Measurements from ENCODE around the gene SORCS2. TPM values are rescaled to one million over a fixed set of nuclear protein-coding genes. Genes with fewer than 3 reads are reported as not detected.

The SORCS2 gene
- total and polyA plus RNA-seq, 2 of the 13 experiments (the other 11 are each of a cell fraction or from before 2014, with no cell fraction given), result 0.82 to 1.0 TPM

DNA sequence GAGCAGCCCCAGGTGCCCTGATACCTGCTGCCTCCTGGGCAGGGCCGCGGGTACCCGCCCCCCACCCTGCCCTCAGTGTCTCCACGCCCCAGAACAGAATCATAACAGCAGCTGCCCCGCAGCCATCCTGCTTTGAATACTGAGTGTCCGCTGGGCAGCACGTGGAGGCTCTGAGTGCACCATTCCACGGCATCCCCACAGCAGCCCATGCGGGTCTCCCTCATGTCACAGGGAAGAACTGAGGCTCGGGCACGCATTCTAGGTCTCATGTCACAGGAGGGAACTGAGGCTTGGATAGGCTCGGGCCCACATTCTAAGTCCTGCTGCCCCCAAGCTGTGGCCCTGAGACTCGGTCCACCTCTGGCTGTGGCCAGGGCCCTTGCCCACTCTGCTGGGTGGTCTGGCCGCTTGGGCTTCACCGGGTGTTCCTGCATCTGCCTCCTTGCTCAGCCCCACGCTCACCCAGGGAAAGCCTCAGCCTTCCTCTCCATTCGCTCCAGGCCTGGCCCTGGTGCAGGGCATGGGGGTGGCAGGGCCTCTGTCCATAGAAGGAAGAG is 464.0 kb downstream of the SORCS2 start:
- CTCF ChIA-PET (ENCODE audit: low intra/inter-chr PET ratio, low total read pairs), result no interaction called here
- no peak for FAIRE-seq

More for the DNA sequence above, 464.0 kb downstream of the SORCS2 start:
- H3K27me3 ChIP-seq (ENCODE audit: control insufficient read depth in 1 of 2, insufficient read depth in 2 of 2, low read length in 2 of 2), result no peaks in the 10 kb centered on the region
- no peak overlapping the region for H3K27ac ChIP-seq (ENCODE audit: extremely low read length, insufficient read depth, low read length)
- no peak for DNase-seq (ENCODE audit: low spot score)
- H3K4me3 ChIP-seq (replicated peaks in 1 of 3; ENCODE audit: insufficient read depth in 1 of 3, low read depth in 2 of 3, low read length in 3 of 3), result no peak overlapping the region
- no peak overlapping the region for H3K9ac ChIP-seq (ENCODE audit: insufficient read depth, low read depth, low read length)
- no TSS peak for BruUV-seq (replicated peaks)
- H3K79me2 ChIP-seq (ENCODE audit: insufficient read depth, low read length), result no peaks in the 10 kb centered on the region
- no peaks in the 10 kb centered on the region for H4K20me1 ChIP-seq (ENCODE audit: insufficient read depth, low read length)
- in situ Hi-C loops (cut with HindIII; ENCODE audit: extremely low pct_ligation_motif_present, low pct_unique_long_range_greater_than_20kb), result no loop called here
- ATAC-seq, result no peak
- H3K9me3 ChIP-seq (ENCODE audit: low read length), result no peaks in the 10 kb centered on the region
- no peak overlapping the region for H2AFZ ChIP-seq (ENCODE audit: low read length)
- peaks cover 31% of the 10 kb centered on the region for H3K4me1 ChIP-seq (ENCODE audit: insufficient read depth, low read length)
- POLR2A ChIA-PET, result no interaction called here
- no CpG with 5 or more reads among the region's 17 CpGs for WGBS (ENCODE audit: low lambda C conversion rate)
- TF ChIP-seq, protein P1, sequence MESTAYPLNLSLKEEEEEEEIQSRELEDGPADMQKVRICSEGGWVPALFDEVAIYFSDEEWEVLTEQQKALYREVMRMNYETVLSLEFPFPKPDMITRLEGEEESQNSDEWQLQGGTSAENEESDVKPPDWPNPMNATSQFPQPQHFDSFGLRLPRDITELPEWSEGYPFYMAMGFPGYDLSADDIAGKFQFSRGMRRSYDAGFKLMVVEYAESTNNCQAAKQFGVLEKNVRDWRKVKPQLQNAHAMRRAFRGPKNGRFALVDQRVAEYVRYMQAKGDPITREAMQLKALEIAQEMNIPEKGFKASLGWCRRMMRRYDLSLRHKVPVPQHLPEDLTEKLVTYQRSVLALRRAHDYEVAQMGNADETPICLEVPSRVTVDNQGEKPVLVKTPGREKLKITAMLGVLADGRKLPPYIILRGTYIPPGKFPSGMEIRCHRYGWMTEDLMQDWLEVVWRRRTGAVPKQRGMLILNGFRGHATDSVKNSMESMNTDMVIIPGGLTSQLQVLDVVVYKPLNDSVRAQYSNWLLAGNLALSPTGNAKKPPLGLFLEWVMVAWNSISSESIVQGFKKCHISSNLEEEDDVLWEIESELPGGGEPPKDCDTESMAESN (CRISPR knock-in tag; conservative IDR thresholded peaks at IDR 0.05), result no peak
- TF ChIP-seq, protein P2, sequence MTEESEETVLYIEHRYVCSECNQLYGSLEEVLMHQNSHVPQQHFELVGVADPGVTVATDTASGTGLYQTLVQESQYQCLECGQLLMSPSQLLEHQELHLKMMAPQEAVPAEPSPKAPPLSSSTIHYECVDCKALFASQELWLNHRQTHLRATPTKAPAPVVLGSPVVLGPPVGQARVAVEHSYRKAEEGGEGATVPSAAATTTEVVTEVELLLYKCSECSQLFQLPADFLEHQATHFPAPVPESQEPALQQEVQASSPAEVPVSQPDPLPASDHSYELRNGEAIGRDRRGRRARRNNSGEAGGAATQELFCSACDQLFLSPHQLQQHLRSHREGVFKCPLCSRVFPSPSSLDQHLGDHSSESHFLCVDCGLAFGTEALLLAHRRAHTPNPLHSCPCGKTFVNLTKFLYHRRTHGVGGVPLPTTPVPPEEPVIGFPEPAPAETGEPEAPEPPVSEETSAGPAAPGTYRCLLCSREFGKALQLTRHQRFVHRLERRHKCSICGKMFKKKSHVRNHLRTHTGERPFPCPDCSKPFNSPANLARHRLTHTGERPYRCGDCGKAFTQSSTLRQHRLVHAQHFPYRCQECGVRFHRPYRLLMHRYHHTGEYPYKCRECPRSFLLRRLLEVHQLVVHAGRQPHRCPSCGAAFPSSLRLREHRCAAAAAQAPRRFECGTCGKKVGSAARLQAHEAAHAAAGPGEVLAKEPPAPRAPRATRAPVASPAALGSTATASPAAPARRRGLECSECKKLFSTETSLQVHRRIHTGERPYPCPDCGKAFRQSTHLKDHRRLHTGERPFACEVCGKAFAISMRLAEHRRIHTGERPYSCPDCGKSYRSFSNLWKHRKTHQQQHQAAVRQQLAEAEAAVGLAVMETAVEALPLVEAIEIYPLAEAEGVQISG (CRISPR knock-in tag; IDR thresholded peaks at IDR 0.05), result no peak
- TF ChIP-seq, protein P3, sequence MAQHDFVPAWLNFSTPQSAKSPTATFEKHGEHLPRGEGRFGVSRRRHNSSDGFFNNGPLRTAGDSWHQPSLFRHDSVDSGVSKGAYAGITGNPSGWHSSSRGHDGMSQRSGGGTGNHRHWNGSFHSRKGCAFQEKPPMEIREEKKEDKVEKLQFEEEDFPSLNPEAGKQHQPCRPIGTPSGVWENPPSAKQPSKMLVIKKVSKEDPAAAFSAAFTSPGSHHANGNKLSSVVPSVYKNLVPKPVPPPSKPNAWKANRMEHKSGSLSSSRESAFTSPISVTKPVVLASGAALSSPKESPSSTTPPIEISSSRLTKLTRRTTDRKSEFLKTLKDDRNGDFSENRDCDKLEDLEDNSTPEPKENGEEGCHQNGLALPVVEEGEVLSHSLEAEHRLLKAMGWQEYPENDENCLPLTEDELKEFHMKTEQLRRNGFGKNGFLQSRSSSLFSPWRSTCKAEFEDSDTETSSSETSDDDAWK (CRISPR knock-in tag; IDR thresholded peaks at IDR 0.05), result no peak
- TF ChIP-seq SKI (IDR thresholded peaks at IDR 0.05; ENCODE audit: partially characterized antibody), result no peak
- TF ChIP-seq EP300 (IDR thresholded peaks at IDR 0.05; ENCODE audit: low read depth in 2 of 2, low read length in 2 of 2), result no peak
- no peak for TF ChIP-seq EP300 (CRISPR knock-in tag; IDR thresholded peaks at IDR 0.05; ENCODE audit: borderline replicate concordance)
- no peak for TF ChIP-seq SP2 (CRISPR knock-in tag; IDR thresholded peaks at IDR 0.05)
- no peak for TF ChIP-seq ZNF121 (CRISPR knock-in tag; IDR thresholded peaks at IDR 0.05)
- H3K36me3 ChIP-seq (replicated peaks in 1 of 2; ENCODE audit: control insufficient read depth in 1 of 2, insufficient read depth in 2 of 2, low read length in 2 of 2), result no peaks in the 10 kb centered on the region
- no peak overlapping the region for H3K4me2 ChIP-seq (ENCODE audit: low read depth, low read length)
- intact Hi-C loops (cut with micrococcal nuclease; ENCODE audit: unreplicated experiment), result no loop called here
